SW480 (cell line): ENCODE measurements around the gene PCDHGC5.

Experiments used
- DNase-seq: peaks from one replicate; pipeline ENCODE4 v3.0.0-alpha.2; 2016; ENCODE audit warnings: low spot score

Gene PCDHGC5

GRCh38 chr5:141529873-141530272 lies 41.0 kb downstream of the PCDHGC5 start:
- DNase-seq = no peak

DNA sequence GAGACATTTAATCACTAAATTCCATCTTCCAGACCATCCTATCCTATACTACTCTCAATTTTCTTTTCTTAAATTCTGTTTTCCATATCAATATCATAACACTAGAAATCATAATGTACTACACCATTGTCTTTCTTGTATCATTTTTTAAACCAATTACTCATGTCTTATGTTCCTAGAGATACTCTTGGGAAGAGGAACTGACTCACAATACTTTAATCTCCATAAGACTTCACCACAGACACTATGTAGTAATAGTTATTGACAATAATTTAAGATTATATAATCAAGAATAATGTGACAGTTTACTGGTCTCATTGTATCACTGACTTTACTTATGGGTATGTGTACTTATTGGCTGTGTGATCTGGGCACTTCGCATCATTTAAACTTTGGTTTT lies 43.8 kb downstream of the PCDHGC5 start:
- DNase-seq = no peak

DNA sequence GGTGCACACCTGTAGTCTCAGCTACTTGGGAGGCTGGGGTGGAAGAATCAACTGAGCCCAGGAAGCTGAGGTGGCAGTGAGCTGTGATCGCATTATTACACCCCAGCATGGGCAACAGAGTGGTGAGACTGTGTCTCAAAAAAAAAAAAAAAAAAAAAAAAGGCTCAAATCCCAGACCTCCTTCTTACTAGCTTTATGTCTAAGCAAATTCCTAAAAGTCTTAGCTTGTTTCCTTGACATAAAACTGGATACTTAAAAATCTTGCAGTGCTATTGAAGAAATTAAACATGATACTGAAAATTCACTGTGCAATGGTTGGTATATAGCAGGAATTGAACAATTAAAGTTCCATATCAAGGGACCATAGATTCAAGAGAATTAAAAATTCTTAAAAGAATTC lies 45.0 kb downstream of the PCDHGC5 start:
- DNase-seq = no peak

GRCh38 chr5:141534492-141535213 lies 45.8 kb downstream of the PCDHGC5 start:
- no peak for DNase-seq
